ENCODE results near the gene ADAMTS5.

DNA sequence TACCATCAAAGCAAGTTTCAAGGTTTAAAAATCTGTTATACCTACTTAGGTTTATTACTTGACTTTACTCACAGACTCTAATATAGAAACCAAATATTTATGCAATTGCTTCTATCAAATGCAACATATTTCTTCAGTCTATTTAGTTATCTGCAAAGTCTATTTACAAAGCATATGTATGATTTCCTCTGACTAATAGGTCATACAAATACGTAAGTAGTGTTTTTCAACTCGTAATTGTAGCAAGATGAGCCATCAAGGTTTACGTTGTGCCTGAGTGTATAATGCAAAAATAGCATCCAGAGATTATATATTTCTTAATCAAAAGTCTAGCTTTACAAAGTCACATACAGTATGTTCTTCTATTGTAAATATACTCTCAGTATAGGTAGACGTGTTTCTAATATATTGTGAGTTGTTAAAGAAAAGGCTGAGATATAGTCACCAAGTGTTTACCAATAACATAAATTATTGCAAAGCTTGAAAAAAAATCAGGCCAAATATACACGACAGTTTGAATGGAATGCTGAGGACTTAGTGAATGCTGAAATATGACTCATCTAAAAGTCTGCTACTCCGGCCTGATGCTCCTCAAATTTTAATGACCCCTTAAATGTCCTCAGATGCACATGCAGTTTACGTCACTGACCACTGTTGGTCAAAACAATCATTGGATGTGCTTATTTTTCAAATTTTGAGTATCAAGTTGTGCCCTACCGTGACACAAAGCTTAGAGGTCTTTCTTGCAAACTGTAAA, 48.4 kb downstream of the ADAMTS5 start:
- TF ChIP-seq, protein P1, sequence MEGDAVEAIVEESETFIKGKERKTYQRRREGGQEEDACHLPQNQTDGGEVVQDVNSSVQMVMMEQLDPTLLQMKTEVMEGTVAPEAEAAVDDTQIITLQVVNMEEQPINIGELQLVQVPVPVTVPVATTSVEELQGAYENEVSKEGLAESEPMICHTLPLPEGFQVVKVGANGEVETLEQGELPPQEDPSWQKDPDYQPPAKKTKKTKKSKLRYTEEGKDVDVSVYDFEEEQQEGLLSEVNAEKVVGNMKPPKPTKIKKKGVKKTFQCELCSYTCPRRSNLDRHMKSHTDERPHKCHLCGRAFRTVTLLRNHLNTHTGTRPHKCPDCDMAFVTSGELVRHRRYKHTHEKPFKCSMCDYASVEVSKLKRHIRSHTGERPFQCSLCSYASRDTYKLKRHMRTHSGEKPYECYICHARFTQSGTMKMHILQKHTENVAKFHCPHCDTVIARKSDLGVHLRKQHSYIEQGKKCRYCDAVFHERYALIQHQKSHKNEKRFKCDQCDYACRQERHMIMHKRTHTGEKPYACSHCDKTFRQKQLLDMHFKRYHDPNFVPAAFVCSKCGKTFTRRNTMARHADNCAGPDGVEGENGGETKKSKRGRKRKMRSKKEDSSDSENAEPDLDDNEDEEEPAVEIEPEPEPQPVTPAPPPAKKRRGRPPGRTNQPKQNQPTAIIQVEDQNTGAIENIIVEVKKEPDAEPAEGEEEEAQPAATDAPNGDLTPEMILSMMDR (IDR thresholded peaks at IDR 0.05; ENCODE audit: low read depth, low read length): no peak
- no peak for TF ChIP-seq EZH2phosphoT487 (IDR thresholded peaks at IDR 0.05; ENCODE audit: low read depth)
